ENCODE measurements around the gene ARHGEF7.

GRCh38 chr13:111353508-111353907, 238.4 kb downstream of the ARHGEF7 start:
- TF ChIP-seq CTCF (IDR thresholded peaks at IDR 0.05; ENCODE audit: insufficient read depth, low read length, poor library complexity, severe bottlenecking) (no peak), EZH2phosphoT487 (conservative IDR thresholded peaks at IDR 0.05; ENCODE audit: low read length) (no peak)

Measured in SU-DHL-6 (cell line).